GM19351 (cell line): ENCODE results near the gene ETV6.

ENCODE experiments used
- ATAC-seq: cut with Tn5 transposase; IDR thresholded peaks from one replicate; pipeline ENCODE4 v1.9.1; 2021; ENCODE audit warnings: mild to moderate bottlenecking, moderate library complexity; ENCODE audit not compliant: unreplicated experiment

Gene ETV6

DNA sequence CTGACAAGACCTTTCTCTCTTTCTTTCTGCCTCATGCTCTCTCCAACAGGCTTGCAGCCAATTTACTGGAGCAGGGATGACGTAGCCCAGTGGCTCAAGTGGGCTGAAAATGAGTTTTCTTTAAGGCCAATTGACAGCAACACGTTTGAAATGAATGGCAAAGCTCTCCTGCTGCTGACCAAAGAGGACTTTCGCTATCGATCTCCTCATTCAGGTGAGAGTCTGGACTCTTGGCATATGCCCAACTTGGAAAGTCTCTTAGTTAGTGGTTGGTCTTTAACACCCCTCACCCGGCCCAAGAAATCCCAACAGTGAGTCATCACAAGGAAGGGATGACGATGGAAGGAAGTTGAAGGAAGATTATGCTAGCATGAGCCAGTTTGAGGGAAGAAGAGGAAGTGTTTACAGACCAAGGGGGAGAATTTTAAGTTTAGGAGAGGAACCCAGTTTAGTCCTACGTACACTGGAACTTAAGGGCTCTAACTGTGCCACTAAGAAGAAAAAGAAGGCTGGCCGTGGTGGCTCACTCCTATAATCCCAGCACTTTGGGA lies 189.7 kb downstream of the ETV6 start:
- ATAC-seq, result no peak

- ATAC-seq, result no peak
Observed at GRCh38 chr12:11840366-11840765, 190.9 kb downstream of the ETV6 start.

- ATAC-seq, result no peak
Observed at GRCh38 chr12:11846488-11846887, 197.0 kb downstream of the ETV6 start.

DNA sequence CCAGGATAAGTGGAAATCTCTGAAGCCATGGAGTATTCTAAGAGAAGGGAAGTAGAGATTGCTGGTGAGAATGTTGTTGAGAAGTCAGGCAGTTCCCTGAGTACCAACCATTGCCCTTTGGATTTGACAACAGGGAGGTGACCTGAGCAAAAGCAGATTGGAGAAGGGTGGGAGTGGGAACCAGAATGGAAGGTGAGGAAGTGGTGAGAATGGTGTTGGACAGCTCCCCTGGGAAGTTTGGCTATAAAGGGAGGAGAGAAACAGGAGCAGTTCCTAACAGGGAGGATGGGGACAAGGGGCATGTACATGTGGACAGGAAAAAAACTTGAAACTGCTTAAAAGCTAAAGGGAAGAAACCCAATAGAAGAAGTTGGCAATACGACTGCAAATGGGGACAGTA lies 198.1 kb downstream of the ETV6 start:
- no peak for ATAC-seq

DNA sequence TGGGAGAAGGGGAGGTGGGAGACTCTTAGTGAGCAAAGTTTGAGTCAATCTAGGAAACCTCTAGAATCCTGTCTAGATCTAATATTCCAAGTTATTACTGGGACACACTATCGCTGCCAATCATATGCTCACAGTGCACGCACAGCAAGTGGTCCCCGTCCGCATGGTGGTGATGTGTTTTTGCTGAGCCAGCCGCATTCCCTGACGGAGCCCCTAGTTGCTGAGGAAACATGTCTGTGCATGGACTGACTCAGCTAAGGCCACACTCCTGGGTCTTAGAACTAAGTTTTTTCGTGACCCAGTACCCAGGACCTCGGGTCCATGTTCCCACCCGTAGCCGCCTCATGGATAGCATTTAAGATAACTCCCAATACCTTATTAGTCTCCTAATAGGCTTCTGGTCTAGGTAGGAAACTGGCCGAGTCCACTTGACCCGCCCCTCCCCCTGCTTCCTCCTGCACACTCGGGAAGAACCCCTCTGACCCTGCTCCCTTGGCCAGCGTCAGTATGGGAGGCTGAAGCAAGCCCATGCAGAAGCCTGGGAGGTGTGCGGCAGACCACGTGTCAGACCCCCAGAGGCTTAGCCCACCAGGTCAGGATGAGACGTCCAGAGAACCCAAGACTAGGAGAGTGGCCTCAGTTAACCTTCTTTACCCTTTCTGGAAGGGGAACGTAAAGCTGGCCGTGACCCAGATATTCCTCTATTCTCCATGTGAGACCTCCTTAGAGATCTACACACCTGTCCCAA lies 200.5 kb downstream of the ETV6 start:
- ATAC-seq, result no peak

DNA sequence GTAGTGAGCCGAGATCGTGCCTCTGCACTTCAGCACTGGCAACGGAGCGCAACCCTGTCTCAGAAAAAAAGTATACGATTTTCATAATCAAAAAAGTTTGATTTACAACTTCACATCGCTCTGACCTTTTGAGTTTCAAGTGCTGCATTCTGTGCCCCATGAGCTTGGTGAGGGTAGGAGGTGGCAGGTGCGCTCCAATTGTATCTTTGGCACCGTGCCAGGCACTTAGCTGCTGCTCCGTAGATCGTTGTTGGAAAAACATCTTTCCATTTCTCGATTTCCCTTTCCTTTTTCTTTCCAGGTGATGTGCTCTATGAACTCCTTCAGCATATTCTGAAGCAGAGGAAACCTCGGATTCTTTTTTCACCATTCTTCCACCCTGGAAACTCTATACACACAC lies 203.7 kb downstream of the ETV6 start:
- no peak for ATAC-seq

- ATAC-seq, result no peak
Observed at GRCh38 chr12:11854011-11854499, 204.6 kb downstream of the ETV6 start.

DNA sequence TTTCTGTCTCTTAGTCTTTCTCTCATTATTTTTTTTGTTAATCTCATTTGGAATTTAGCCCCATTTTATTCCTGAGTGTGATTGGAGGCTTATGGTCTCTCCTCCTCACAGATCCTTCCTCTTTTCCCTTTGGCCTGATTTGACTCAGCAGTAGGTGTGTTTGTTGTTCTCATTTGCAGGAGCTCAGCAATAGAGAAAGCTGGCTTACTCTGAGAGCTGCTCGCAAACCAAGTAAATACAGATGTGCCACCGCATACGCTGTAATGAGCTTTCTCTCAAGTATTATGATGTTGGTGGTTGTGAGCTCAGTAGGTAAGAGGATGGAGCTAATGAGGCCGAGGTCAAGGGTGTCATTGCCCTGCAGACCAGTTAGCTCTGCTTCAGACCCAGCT lies 206.5 kb downstream of the ETV6 start:
- ATAC-seq, result peak; percentile 75

DNA sequence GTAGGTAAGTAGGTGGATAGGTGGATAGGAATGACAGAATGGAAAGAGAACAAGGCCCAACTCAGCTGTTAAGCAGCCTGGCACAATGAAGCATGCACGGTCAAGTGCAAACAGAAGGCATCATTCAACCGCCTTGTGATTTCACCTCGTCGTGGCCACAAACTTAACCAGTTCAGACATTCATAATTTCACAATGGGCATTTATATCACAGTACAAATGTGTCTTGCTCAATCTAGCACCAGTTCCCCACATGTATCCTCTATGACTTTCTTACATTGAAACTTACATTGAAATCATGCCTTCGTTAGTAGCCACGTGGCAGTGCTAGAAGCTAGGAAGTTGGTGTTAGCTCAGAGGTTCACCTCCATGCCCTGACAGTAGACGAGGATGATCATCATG lies 207.5 kb downstream of the ETV6 start:
- no peak for ATAC-seq

- no peak for ATAC-seq
Observed at GRCh38 chr12:11859705-11860425, 210.4 kb downstream of the ETV6 start.

DNA sequence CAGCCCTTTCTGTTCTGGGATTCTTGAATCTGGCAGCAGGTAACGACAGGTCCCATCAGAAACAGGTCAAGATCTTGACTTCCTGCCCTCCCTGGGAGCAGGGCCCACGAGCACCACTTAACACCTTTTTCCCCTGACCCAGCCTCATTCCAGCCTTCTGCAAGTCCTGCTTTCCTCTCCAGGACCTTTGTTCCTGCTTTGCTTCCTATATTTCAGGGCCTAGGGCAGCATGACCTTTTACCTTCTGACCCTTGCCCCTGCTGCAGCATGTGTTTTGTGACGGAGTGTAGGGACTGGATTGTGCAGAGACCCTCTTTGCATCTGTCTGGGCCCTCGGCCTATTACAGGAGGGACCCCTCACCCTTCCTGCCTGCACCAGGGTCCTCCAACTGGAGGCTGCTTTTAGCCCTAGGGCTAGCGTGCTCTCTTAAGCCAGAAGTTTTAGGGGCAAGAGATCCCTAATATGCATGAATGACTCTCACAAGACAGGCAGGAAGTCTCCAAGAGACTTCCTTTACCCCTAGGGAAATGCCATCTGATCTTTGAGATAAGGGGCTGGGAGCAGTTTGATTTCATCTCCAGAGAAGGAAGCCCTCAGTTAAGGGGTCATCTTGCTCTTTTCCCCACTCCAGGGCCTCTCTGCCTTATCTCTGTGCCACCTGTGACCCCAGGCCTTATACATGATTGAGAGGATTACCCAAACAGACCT lies 211.8 kb downstream of the ETV6 start:
- no peak for ATAC-seq

GRCh38 chr12:11861864-11862600 lies 212.6 kb downstream of the ETV6 start:
- ATAC-seq, result no peak

DNA sequence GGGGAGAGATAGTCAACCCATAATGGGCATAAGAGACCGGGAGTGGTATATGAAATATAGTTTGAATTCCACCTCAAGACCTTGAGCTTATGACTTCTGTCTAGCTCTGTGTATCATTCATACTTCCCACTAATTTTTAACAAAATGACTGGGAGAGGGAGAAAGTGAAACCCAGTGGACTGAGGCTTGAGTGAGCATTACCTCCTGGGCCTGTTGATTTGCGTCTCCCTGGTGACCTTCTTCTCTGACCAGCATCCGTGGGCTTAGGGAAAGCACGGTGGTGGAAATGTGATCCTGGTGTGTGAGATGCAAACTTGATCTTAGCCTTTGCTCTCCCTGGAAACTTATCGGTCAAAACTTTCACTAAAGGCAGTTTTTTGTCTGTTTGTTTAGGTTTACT lies 213.3 kb downstream of the ETV6 start:
- ATAC-seq, result no peak

- ATAC-seq, result no peak
Observed at GRCh38 chr12:11863478-11863906, 214.0 kb downstream of the ETV6 start.

DNA sequence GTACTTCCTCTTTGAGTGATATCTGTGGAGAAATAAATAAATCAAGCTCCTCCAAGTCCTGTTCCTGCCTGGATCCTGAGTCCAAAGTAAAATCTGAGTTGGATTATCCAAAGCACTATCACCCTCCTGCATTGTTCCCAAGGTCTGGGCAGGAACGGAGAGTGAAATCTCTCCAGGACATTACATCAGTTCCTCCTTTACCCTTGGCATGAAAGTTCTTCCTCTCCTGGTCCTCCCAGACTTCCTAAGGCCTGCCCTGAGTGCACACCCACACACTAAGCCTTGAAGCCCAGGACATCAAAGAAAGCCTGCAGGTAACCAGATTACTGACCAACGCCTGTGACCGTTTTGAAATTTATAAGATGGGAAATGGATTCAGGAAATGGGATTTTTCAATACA lies 214.5 kb downstream of the ETV6 start:
- no peak for ATAC-seq

- ATAC-seq, result no peak
Observed at GRCh38 chr12:11865824-11866223, 216.3 kb downstream of the ETV6 start.

DNA sequence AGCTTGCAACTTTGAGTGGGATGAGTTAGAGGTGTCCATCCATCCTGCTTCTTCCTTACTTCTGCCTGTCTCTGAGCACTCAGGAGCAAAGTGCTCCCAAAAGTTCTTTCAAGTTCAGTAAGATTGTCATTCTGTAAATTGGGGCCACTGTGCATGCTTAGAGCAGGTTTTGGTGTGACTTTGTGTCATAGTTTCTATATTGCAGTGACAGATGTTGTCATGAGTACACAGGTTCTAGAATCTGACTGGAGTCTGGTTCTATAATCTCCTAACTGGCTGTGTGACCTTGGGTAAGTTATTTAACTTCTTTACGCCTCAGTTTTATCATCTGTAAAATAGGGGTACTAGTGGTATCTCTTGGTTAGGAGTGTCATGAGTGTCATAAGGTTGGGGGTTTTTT lies 218.6 kb downstream of the ETV6 start:
- no peak for ATAC-seq

DNA sequence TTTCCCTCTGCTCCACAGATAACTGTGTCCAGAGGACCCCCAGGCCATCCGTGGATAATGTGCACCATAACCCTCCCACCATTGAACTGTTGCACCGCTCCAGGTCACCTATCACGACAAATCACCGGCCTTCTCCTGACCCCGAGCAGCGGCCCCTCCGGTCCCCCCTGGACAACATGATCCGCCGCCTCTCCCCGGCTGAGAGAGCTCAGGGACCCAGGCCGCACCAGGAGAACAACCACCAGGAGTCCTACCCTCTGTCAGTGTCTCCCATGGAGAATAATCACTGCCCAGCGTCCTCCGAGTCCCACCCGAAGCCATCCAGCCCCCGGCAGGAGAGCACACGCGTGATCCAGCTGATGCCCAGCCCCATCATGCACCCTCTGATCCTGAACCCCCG lies 219.9 kb downstream of the ETV6 start:
- no peak for ATAC-seq

DNA sequence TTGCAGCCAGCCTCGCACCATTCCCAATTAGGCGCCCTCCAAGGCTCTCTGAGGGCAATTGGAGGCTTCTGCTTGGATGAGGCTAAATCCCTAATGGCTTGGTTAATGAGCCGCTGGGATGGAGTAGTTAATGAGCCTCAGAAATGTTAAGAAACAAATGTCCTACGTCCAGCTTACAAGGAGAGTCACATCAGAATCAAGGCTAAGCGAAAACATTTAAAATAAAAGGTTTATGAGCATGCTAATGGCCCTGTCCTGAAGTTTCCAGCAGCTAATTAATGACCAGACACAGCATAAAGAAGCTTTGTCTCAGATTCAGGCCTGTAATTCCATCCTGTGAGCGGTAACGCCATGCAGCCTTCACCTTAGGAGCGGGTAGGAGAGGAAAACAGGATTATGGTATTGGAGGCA lies 220.6 kb downstream of the ETV6 start:
- ATAC-seq, result no peak

DNA sequence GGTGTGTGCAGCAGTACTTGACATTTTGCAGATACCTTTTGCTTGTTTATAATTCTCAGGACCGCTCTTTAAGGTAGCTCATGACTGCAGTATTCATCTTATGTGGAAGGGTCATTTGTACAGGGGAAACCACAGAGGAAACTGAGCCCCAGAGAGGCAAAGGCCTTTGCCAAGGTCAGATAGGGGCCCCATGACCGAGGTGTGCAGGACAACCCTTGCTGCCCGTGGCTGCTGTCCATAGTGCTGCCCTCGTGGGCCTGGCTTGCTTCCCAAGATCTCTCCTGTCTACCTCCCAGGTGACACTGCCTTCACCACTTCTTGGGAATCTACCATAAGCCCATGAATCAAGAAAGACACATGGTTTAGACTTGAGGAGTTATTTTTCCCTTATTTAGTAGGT lies 222.6 kb downstream of the ETV6 start:
- ATAC-seq, result no peak
